GM12878 (cell line): ENCODE measurements around the gene ROR2. TPM values are rescaled to one million over a fixed set of nuclear protein-coding genes. Genes with fewer than 3 reads are reported as not detected.

Experiments used
- ATAC-seq: fragments of 200-7000 bp; cut with Tn5 transposase; 3 replicates; pipeline ENCODE4 v1.9.1; 2020; ENCODE audit warnings: mild to moderate bottlenecking, moderate library complexity
- BruUV-seq: library from RNA; stranded (reverse); fragments of 400-500 nt; replicated peaks from 2 replicates; lab custom pipeline; 2021; lab: Mats Ljungman, UMichigan
- CTCF ChIA-PET: fragments of 300-600 bp; sonication (Branson Sonifier 250); formaldehyde crosslinking; extraction: SDS; loops from one replicate; lab custom pipeline; 2021; ENCODE audit warnings: inconsistent platforms; lab: Yijun Ruan, JAX
- POLR2A ChIA-PET: fragments of 350-600 bp; formaldehyde crosslinking; extraction: SDS; loops from one replicate; lab custom pipeline; 2021; ENCODE audit warnings: inconsistent platforms; lab: Charles Lee
- RAD21 ChIA-PET: fragments of 300-600 bp; sonication (Branson Sonifier 250); formaldehyde crosslinking; loops from one replicate; lab custom pipeline; 2023; ENCODE audit warnings: antibody characterized with exemption; ENCODE audit not compliant: unreplicated experiment; lab: Charles Lee
- SMC1A ChIA-PET: fragments of 300-600 bp; sonication (Branson Sonifier 250); formaldehyde crosslinking; loops from one replicate; lab custom pipeline; 2023; ENCODE audit not compliant: unreplicated experiment, uncharacterized antibody; lab: Charles Lee
- DNase-seq: peaks from one replicate; pipeline ENCODE4 v3.0.0-alpha.2; 2011; ENCODE audit warnings: low read depth, low spot score
- FAIRE-seq: peaks from 3 replicates; lab custom pipeline; 2011; peaks lifted over from hg19 to GRCh38; lab: Jason Lieb, UNC
- H2AFZ ChIP-seq: 2 replicates; pipeline ENCODE4 v1.6.0; 2011; ENCODE audit warnings: low read depth, low read length, control low read depth; ENCODE audit not compliant: control insufficient read depth
- H3K27ac ChIP-seq: 2 replicates; pipeline ENCODE4 v1.5.1; 2011; ENCODE audit warnings: control low read depth; ENCODE audit not compliant: control insufficient read depth, insufficient read depth
- H3K27me3 ChIP-seq, 2 experiments: replicated peaks in 1 of 2; 2 replicates each; pipeline versions ENCODE4 v1.6.0 to v1.6.1; 2011; ENCODE audit warnings: low read length in 1 of 2; ENCODE audit not compliant: control insufficient read depth in 2 of 2, insufficient read depth in 2 of 2
- H3K36me3 ChIP-seq, 2 experiments: 2 replicates each; pipeline ENCODE4 v1.5.1; 2011; ENCODE audit warnings: low read length in 1 of 2; ENCODE audit not compliant: control insufficient read depth in 2 of 2, insufficient read depth in 2 of 2
- H3K4me1 ChIP-seq: 2 replicates; pipeline ENCODE4 v1.6.1; 2011; ENCODE audit warnings: mild to moderate bottlenecking, low read length, moderate library complexity, mixed read lengths; ENCODE audit not compliant: control insufficient read depth, insufficient read depth
- H3K4me2 ChIP-seq: 2 replicates; pipeline ENCODE4 v1.6.0; 2011; ENCODE audit warnings: control low read depth; ENCODE audit not compliant: control insufficient read depth, insufficient read depth
- H3K4me3 ChIP-seq: fragments of 200-600 bp; sonication (generic); 2 replicates; pipeline ENCODE4 v1.5.1; 2016
- H3K79me2 ChIP-seq: 2 replicates; pipeline ENCODE4 v1.6.0; 2011; ENCODE audit warnings: low read length; ENCODE audit not compliant: control insufficient read depth, insufficient read depth
- H3K9ac ChIP-seq: 2 replicates; pipeline ENCODE4 v1.8.0; 2011; ENCODE audit warnings: low read length, control low read depth, mixed read lengths; ENCODE audit not compliant: control insufficient read depth, insufficient read depth
- H3K9me3 ChIP-seq: replicated peaks from 3 replicates; pipeline ENCODE4 v1.5.1; 2011; ENCODE audit warnings: mild to moderate bottlenecking, low read length; ENCODE audit not compliant: control insufficient read depth, insufficient read depth
- H4K20me1 ChIP-seq: 2 replicates; pipeline ENCODE4 v1.6.0; 2011; ENCODE audit not compliant: control insufficient read depth, insufficient read depth
- BMI1 ChIP-seq: fragments of 450-650 bp; IDR thresholded peaks from 2 replicates; pipeline ENCODE4 v1.6.1; 2016; ENCODE audit warnings: mild to moderate bottlenecking, moderate library complexity, borderline replicate concordance
- CBFB ChIP-seq: IDR thresholded peaks from 2 replicates; pipeline ENCODE4 v1.6.1; 2016; ENCODE audit warnings: antibody characterized with exemption, low read depth
- CBX3 ChIP-seq: fragments of 200-600 bp; sonication (generic); IDR thresholded peaks from 2 replicates; pipeline ENCODE4 v1.6.1; 2016; ENCODE audit warnings: low read depth, borderline replicate concordance
- CHD4 ChIP-seq: fragments of 200-600 bp; sonication (generic); IDR thresholded peaks from 2 replicates; pipeline ENCODE4 v1.6.1; 2016; ENCODE audit warnings: mild to moderate bottlenecking
- E4F1 ChIP-seq: fragments of 450-650 bp; IDR thresholded peaks from 2 replicates; pipeline ENCODE4 v1.6.1; 2018; ENCODE audit warnings: borderline replicate concordance, mild to moderate bottlenecking; ENCODE audit not compliant: partially characterized antibody
- NFYB ChIP-seq: IDR thresholded peaks from 2 replicates; pipeline ENCODE4 v1.6.1; 2011; ENCODE audit warnings: low read depth, mild to moderate bottlenecking, low read length, improper control_type of control experiment, moderate library complexity; ENCODE audit not compliant: insufficient read depth
- POLR2A ChIP-seq: IDR thresholded peaks from 2 replicates; pipeline ENCODE4 v1.6.1; 2011; ENCODE audit warnings: low read depth, mild to moderate bottlenecking, low read length
- SMAD5 ChIP-seq: IDR thresholded peaks from 2 replicates; pipeline ENCODE4 v1.6.1; 2016; ENCODE audit warnings: antibody characterized with exemption, low read depth
- WGBS: methylation state at CpG from one replicate; pipeline ENCODE4 v1.1.6; 2016; ENCODE audit warnings: low lambda C conversion rate; ENCODE audit not compliant: insufficient replicate concordance, insufficient coverage; ENCODE audit errors: missing lambda C conversion rate; 5-methylcytosine and 5-hydroxymethylcytosine counted together
- in situ Hi-C: fragments of 300-500 bp; cut with MboI; formaldehyde crosslinking; loops from 9 replicates; pipeline ENCODE4 v1.14.3; 2018; ENCODE audit warnings: mixed read lengths
- intact Hi-C: fragments of 100-400 bp; cut with micrococcal nuclease; formaldehyde crosslinking; loops from one replicate; pipeline ENCODE4 v1.14.2; 2022; ENCODE audit not compliant: unreplicated experiment
- polyA plus RNA-seq, 11 experiments: library from polyadenylated mRNA; depleted of rRNA in 4 of 11; unstranded in 6 of 11; stranded (reverse) in 5 of 11; fragments of >200 nt; fragmentation: Nextera tagmentation in 4 of 11; fragmentation: Illumina TruSeq in 1 of 11; extraction: Ambion mirVana in 4 of 11; extraction: Trizol in 1 of 11; gene quantifications; 1 replicate in 1 of 11; 2 replicates in 10 of 11; pipeline versions ENCODE4 v1.2.1 to v1.2.3, GENCODE V29; 2011 to 2016; ENCODE audit warnings: inconsistent platforms in 2 of 11, missing spikeins in 2 of 11, low read depth in 1 of 11
- total RNA-seq, 4 experiments: library from RNA; depleted of rRNA in 3 of 4; stranded (reverse); fragments of >200 nt in 3 of 4; fragmentation: Illumina TruSeq in 1 of 4; extraction: Trizol in 1 of 4; gene quantifications; 2 replicates each; pipeline versions ENCODE4 v1.2.1 to v1.2.3, GENCODE V29; 2013 to 2021

ROR2 gene
- total and polyA plus RNA-seq, 10 of the 15 experiments (the other 5 are each of a cell fraction or from before 2014, with no cell fraction given), result 0.03 to 0.05 TPM; not detected in 8

GRCh38 chr9:91799113-91799744, 150.8 kb downstream of the ROR2 start:
- H3K79me2 ChIP-seq, result no peaks in the 10 kb centered on the region
- no peaks in the 10 kb centered on the region for H3K36me3 ChIP-seq
- ChIA-PET CTCF (no interaction called here), POLR2A (no interaction called here), SMC1A (no interaction called here), RAD21 (no interaction called here)
- DNase-seq, result no peak
- H3K27me3 ChIP-seq, result no peaks in the 10 kb centered on the region; a peak in 2 of 4 replicates
- BruUV-seq, result no TSS peak
- FAIRE-seq, result no peak
- no peak overlapping the region for H3K27ac ChIP-seq
- intact Hi-C loops (no loop called here), in situ Hi-C loops (no loop called here)
- WGBS, result 69% methylated on average over 10 of the region's 10 CpGs
- H3K4me2 ChIP-seq, result peak overlapping the region; percentile 42; the same call in 1 of the 2 replicates
- TF ChIP-seq POLR2A (no peak), NFYB (no peak), BMI1 (no peak), SMAD5 (no peak), CHD4 (no peak), CBX3 (no peak), E4F1 (no peak), CBFB (no peak)
- no peak for ATAC-seq
- H3K4me1 ChIP-seq, result peaks cover 5% of the 10 kb centered on the region; the same call in 1 of the 2 replicates
- no peaks in the 10 kb centered on the region for H4K20me1 ChIP-seq
- no peak overlapping the region for H2AFZ ChIP-seq
- no peak overlapping the region for H3K9ac ChIP-seq
- H3K4me3 ChIP-seq, result no peak overlapping the region
- no peaks in the 10 kb centered on the region for H3K9me3 ChIP-seq
